Amygdala (tissue), 56 donors: Measurements from ENCODE around the gene INTS6.

ENCODE experiments used
- DNase-seq, 56 donors: peaks; one replicate each; lab custom pipeline; 2025; lab: John Stamatoyannopoulos, UW

The INTS6 gene

GRCh38 chr13:51452361-51453206 lies at the start of gene INTS6:
Gene INTS6 (minus strand): TSS chr13:51453036. CDS start chr13:51452525, 511 bp downstream.
- peak; percentile 59 to 100 (median 99) for DNase-seq

- no peak for DNase-seq
Measured at GRCh38 chr13:51502153-51502651, 49.4 kb upstream of the INTS6 start.

- no peak for DNase-seq
Measured at GRCh38 chr13:51501592-51502152, 48.8 kb upstream of the INTS6 start.

GRCh38 chr13:51501096-51501495 lies 48.3 kb upstream of the INTS6 start:
- no peak for DNase-seq

- DNase-seq: no peak
Measured at GRCh38 chr13:51500687-51501086, 47.9 kb upstream of the INTS6 start.

GRCh38 chr13:51499841-51500240 lies 47.0 kb upstream of the INTS6 start:
- no peak for DNase-seq

GRCh38 chr13:51495316-51495715 lies 42.5 kb upstream of the INTS6 start:
- no peak for DNase-seq

GRCh38 chr13:51494156-51494555 lies 41.3 kb upstream of the INTS6 start:
- no peak for DNase-seq

- DNase-seq: no peak
Measured at GRCh38 chr13:51488212-51488611, 35.4 kb upstream of the INTS6 start.

- no peak for DNase-seq
Measured at GRCh38 chr13:51481656-51482055, 28.8 kb upstream of the INTS6 start.

GRCh38 chr13:51479199-51479523 lies 26.3 kb upstream of the INTS6 start:
- DNase-seq: no peak

- no peak for DNase-seq
Measured at GRCh38 chr13:51478418-51479198, 25.8 kb upstream of the INTS6 start.

GRCh38 chr13:51477653-51478324 lies 25.0 kb upstream of the INTS6 start:
- DNase-seq: no peak

- DNase-seq: no peak
Measured at GRCh38 chr13:51477149-51477548, 24.3 kb upstream of the INTS6 start.

GRCh38 chr13:51475727-51476501 lies 23.1 kb upstream of the INTS6 start:
- DNase-seq: no peak

- no peak for DNase-seq
Measured at GRCh38 chr13:51469790-51470189, 17.0 kb upstream of the INTS6 start.

GRCh38 chr13:51467730-51468129 lies 14.9 kb upstream of the INTS6 start:
- no peak for DNase-seq

- no peak for DNase-seq
Measured at GRCh38 chr13:51465124-51465523, 12.3 kb upstream of the INTS6 start.

- no peak for DNase-seq
Measured at GRCh38 chr13:51457086-51457815, 4.4 kb upstream of the INTS6 start.
